GM19452 (cell line): ENCODE data around the gene PTPRR.

ENCODE experiments used
- ATAC-seq: cut with Tn5 transposase; IDR thresholded peaks from one replicate; pipeline ENCODE4 v1.9.1; 2021; ENCODE audit not compliant: unreplicated experiment

Gene PTPRR

GRCh38 chr12:70806827-70807226 lies 113.7 kb downstream of the PTPRR start:
- no peak for ATAC-seq

GRCh38 chr12:70806043-70806442 lies 114.5 kb downstream of the PTPRR start:
- ATAC-seq: no peak

- no peak for ATAC-seq
Observed at GRCh38 chr12:70798016-70798783, 122.3 kb downstream of the PTPRR start.

GRCh38 chr12:70796989-70797388 lies 123.5 kb downstream of the PTPRR start:
- ATAC-seq: no peak

- ATAC-seq: no peak
Observed at GRCh38 chr12:70795608-70796007, 124.9 kb downstream of the PTPRR start.

- no peak for ATAC-seq
Observed at GRCh38 chr12:70794131-70794530, 126.4 kb downstream of the PTPRR start.

GRCh38 chr12:70788774-70789173 lies 131.8 kb downstream of the PTPRR start:
- ATAC-seq: no peak

- ATAC-seq: no peak
Observed at GRCh38 chr12:70787612-70788011, 132.9 kb downstream of the PTPRR start.

GRCh38 chr12:70785896-70786295 lies 134.6 kb downstream of the PTPRR start:
- ATAC-seq: no peak

GRCh38 chr12:70784042-70784668 lies 136.4 kb downstream of the PTPRR start:
- no peak for ATAC-seq

GRCh38 chr12:70783455-70783854 lies 137.1 kb downstream of the PTPRR start:
- no peak for ATAC-seq

- ATAC-seq: no peak
Observed at GRCh38 chr12:70779250-70779649, 141.3 kb downstream of the PTPRR start.

GRCh38 chr12:70774055-70774454 lies 146.5 kb downstream of the PTPRR start:
- ATAC-seq: no peak

GRCh38 chr12:70772836-70773235 lies 147.7 kb downstream of the PTPRR start:
- ATAC-seq: no peak

- no peak for ATAC-seq
Observed at GRCh38 chr12:70771581-70771980, 149.0 kb downstream of the PTPRR start.

GRCh38 chr12:70763666-70764065 lies 156.9 kb downstream of the PTPRR start:
- no peak for ATAC-seq

GRCh38 chr12:70762000-70762399 lies 158.5 kb downstream of the PTPRR start:
- no peak for ATAC-seq

- no peak for ATAC-seq
Observed at GRCh38 chr12:70759161-70759918, 161.2 kb downstream of the PTPRR start.

GRCh38 chr12:70758494-70758845 lies 162.1 kb downstream of the PTPRR start:
- no peak for ATAC-seq

- ATAC-seq: no peak
Observed at GRCh38 chr12:70757830-70758493, 162.6 kb downstream of the PTPRR start.

- ATAC-seq: no peak
Observed at GRCh38 chr12:70756791-70757190, 163.7 kb downstream of the PTPRR start.
